HUES48 (cell line): ENCODE measurements around the gene CCDC150.
"Not testable (repeated sequence)": the region's sequence is repeated elsewhere in the genome, so short reads cannot be mapped to it uniquely, and the experiment has no call there.

Experiments
- H3K27ac ChIP-seq: one replicate; pipeline ENCODE4 v1.7.0; 2013; ENCODE audit warnings: low read depth, low read length, inconsistent platforms
- H3K27me3 ChIP-seq: 2 replicates; pipeline ENCODE4 v1.6.1; 2013; ENCODE audit warnings: mild to moderate bottlenecking, low read length; ENCODE audit not compliant: control insufficient read depth, insufficient read depth
- H3K36me3 ChIP-seq: 2 replicates; pipeline ENCODE4 v1.6.1; 2013; ENCODE audit warnings: low read length; ENCODE audit not compliant: control insufficient read depth, insufficient read depth
- H3K4me1 ChIP-seq: 2 replicates; pipeline ENCODE4 v1.6.1; 2013; ENCODE audit warnings: mild to moderate bottlenecking, low read length; ENCODE audit not compliant: control insufficient read depth, insufficient read depth
- H3K4me3 ChIP-seq: 2 replicates; pipeline ENCODE4 v1.5.1; 2013; ENCODE audit warnings: mild to moderate bottlenecking, low read depth, low read length
- H3K9ac ChIP-seq: 2 replicates; pipeline ENCODE4 v1.6.1; 2013; ENCODE audit warnings: mild to moderate bottlenecking, low read depth, low read length, moderate library complexity
- H3K9me3 ChIP-seq: 2 replicates; pipeline ENCODE4 v1.6.1; 2013; ENCODE audit warnings: low read length; ENCODE audit not compliant: control insufficient read depth, insufficient read depth

The CCDC150 gene

DNA sequence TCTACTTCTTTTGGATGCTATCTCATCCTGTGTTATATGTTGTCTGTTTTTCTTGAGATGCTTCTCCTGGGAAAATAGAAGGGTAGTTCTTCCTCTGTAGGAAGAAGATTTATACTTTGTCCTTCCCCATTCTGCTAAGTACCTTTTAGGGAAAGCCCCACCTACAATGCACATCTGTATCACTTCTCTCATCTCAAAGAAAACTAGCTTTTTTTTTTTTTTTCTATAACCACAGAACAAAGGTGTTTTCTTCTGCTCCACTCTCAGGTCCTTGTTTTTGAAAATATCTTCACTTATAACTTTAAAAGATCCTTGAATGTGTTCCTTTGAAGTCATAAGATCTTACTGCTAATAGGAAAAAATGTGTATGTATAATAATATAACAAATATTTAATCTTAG lies 30.8 kb downstream of the CCDC150 start:
- no peaks in the 10 kb centered on the region for H3K27me3 ChIP-seq
- no peaks in the 10 kb centered on the region for H3K9me3 ChIP-seq
- no peaks in the 10 kb centered on the region for H3K4me1 ChIP-seq

DNA sequence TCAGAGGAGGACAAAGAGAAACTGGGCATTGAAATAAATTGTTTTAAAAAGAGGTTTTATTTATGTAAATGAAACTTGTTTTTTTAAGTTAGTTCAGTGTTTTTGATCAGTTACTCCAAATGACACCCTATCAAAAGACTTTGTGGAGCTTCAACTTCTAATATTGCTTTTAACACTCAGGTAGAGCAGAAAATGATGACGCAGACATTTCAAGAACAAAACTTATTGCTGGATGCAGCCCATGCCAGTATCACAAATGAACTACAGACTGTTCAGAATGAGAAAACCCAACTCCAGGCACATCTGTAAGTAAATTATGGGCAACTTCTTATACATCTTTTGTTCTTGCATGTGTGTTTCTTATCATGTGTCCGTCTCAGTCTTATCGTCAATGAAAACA lies 36.4 kb downstream of the CCDC150 start:
- H3K27me3 ChIP-seq, result no peaks in the 10 kb centered on the region
- no peak overlapping the region for H3K27ac ChIP-seq
- no peaks in the 10 kb centered on the region for H3K4me1 ChIP-seq
- no peak overlapping the region for H3K9ac ChIP-seq
- H3K4me3 ChIP-seq, result no peak overlapping the region
- peaks cover 62% of the 10 kb centered on the region for H3K36me3 ChIP-seq
- H3K9me3 ChIP-seq, result no peaks in the 10 kb centered on the region

More for the DNA sequence above, 30.8 kb downstream of the CCDC150 start:
- Histone ChIP-seq H3K9ac (no peak overlapping the region), H3K4me3 (no peak overlapping the region), H3K27ac (no peak overlapping the region), H3K36me3 (peaks cover 47% of the 10 kb centered on the region)

DNA sequence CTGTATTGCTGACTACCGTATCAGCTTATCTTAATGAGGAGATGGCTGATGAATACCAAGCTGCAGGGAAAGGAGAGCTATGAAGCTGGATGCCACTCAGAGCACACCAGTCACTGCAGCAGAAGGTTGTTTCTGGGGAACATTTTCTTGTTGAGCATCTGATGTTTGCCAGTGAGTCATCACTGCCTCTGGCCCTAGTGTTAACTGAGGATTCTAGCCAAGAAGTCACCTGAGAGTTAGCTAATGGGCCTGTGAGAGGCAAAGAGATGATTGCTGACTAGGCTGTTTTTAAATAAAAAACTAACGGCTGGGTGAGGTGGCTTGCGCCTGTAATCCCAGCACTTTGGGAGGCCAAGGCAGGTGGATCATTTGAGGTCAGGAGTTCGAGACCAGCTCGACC lies 37.9 kb downstream of the CCDC150 start:
- Histone ChIP-seq H3K27me3 (no peaks in the 10 kb centered on the region), H3K9me3 (no peaks in the 10 kb centered on the region), H3K36me3 (peaks cover 67% of the 10 kb centered on the region), H3K4me3 (no peak overlapping the region), H3K27ac (no peak overlapping the region), H3K9ac (no peak overlapping the region), H3K4me1 (no peaks in the 10 kb centered on the region)

DNA sequence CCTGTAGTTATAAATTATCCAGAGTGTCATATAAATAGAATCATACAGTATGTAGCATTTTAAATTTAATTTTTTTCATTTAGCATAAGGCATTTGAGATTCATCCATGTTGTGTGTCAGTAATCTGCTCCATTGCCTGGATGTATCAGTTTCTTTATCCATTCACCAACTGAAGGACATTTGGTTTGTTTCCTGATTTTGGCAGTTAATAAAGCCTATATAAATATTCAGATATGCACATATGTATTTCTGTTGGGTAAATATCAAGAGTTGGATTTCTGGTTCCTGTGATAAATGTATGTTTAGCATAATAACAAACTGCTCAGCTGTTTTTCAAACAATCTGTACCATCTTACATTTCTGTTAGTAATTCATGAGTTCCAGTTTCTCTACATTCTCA lies 39.9 kb downstream of the CCDC150 start:
- no peak overlapping the region for H3K27ac ChIP-seq
- H3K9me3 ChIP-seq, result no peaks in the 10 kb centered on the region
- no peak overlapping the region for H3K4me3 ChIP-seq
- peaks cover 63% of the 10 kb centered on the region for H3K36me3 ChIP-seq
- H3K9ac ChIP-seq, result no peak overlapping the region
- no peaks in the 10 kb centered on the region for H3K4me1 ChIP-seq
- H3K27me3 ChIP-seq, result no peaks in the 10 kb centered on the region

DNA sequence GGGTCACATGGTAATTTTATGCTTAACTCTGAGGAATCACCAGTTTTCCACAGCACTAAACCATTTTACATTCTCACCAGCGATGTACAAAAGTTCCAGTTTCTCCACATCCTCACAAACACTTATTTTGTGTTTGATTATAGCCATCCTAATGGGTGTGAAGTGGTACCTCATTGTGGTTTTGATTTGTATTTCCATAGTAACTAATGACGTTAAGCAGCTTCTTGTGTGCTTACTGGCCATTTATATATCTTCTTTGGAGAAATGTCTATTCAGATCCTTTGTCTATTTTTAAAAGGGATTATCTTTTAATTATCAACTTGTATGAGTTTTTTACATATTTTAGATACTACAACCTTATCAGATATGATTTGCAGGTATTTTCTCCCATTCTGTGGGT lies 42.0 kb downstream of the CCDC150 start:
- Histone ChIP-seq H3K27ac (no peak overlapping the region), H3K9me3 (peaks cover 7% of the 10 kb centered on the region), H3K36me3 (peaks cover 49% of the 10 kb centered on the region), H3K9ac (no peak overlapping the region), H3K27me3 (no peaks in the 10 kb centered on the region), H3K4me1 (no peaks in the 10 kb centered on the region), H3K4me3 (no peak overlapping the region)

DNA sequence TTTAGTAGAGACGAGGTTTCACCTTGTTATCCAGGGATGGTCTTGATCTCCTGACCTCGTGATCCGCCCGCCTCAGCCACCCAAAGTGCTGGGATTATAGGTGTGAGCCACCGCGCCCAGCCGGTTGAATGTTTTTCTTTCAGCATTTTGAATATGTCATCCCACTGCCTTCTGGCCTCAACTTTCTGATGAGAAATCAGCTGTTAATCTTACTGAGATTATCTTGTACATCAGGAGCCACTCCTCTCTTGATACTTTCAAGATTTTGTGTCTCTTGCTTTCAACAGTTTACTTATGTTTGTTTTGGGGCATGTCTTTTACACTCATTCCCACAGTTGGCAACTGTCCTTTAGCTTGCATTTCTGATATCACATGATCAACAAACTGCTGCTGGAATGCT lies 46.3 kb downstream of the CCDC150 start:
- no peak overlapping the region for H3K9ac ChIP-seq
- peaks cover 12% of the 10 kb centered on the region for H3K9me3 ChIP-seq
- H3K36me3 ChIP-seq, result peaks cover 15% of the 10 kb centered on the region
- H3K4me3 ChIP-seq, result no peak overlapping the region
- H3K4me1 ChIP-seq, result no peaks in the 10 kb centered on the region
- H3K27ac ChIP-seq, result no peak overlapping the region
- no peaks in the 10 kb centered on the region for H3K27me3 ChIP-seq

DNA sequence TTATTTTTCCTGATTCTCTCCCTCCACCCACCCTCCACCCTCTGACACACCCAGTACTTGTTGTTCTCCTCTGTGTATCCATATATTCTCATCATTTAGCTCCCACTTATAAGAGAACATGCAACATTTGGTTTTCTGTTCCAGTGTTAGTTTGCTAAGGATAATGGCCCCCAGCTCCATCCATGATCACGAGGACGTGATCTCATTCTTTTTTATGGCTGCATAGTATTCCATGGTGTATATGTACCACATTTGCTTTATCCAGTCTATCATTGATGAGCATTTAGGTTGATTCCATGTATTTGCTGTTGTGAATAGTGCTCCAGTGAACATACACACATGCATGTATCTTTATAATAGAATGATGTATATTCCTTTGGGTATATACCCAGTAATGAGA lies 47.2 kb downstream of the CCDC150 start:
- not testable (repeated sequence) for H3K27me3 ChIP-seq

DNA sequence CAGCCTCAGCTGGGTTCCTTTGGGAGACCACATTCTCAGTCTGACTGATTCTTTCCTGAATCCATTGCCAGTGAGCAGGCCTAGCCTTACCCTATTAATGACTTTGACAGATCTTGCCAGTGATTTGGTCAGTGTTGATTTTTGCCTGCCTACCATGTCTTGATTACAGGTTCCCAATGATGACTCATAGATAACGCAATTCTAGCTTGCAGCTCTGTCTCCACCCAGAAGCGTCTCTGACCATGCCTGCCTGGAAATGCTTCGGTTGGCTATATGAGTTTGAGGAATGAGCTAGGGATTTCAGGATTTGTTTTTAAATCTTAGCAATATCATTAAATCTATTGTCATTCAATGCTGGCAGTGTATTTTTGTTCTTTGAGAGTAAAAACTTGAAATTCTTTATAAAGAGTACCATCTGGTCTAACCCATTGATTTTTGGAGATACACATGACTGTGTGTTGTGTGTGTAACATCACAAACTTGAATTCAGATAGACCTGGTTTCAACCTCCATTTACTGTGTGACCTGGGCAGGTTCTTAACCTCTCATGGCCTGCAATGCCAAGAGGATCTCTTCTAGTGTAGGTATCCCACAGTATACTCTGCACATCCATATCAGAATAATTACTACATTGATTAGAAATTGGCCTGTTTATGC lies 57.0 kb downstream of the CCDC150 start:
- no peak overlapping the region for H3K4me3 ChIP-seq
- H3K36me3 ChIP-seq, result peaks cover 13% of the 10 kb centered on the region
- no peaks in the 10 kb centered on the region for H3K9me3 ChIP-seq
- no peaks in the 10 kb centered on the region for H3K27me3 ChIP-seq
- H3K27ac ChIP-seq, result no peak overlapping the region
- no peak overlapping the region for H3K9ac ChIP-seq
- no peaks in the 10 kb centered on the region for H3K4me1 ChIP-seq

More for the DNA sequence above, 47.2 kb downstream of the CCDC150 start:
- H3K4me1 ChIP-seq, H3K27ac ChIP-seq, H3K9ac ChIP-seq, H3K36me3 ChIP-seq, H3K4me3 ChIP-seq: not testable (repeated sequence)
- H3K9me3 ChIP-seq, result peaks cover 12% of the 10 kb centered on the region

DNA sequence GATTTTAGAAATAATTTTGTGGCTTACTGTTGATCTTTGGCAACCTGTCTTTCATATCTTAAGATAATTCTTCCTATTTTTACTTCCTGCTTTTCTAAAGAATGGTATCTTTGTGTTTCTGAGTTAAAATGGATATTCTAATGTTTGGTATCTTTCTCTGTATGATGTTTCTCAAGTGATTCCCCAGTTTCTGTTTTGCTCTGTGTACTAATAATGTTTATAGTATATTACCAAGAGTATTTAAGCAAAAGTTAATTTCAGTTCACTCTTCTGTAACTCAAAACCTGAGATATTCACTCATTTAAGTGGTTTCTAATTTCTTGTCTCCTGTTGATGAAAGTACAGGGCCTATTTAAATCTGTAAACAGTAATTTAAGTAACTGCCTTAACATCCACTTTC lies 58.3 kb downstream of the CCDC150 start:
- Histone ChIP-seq H3K4me3 (no peak overlapping the region), H3K27ac (no peak overlapping the region), H3K9me3 (no peaks in the 10 kb centered on the region), H3K9ac (no peak overlapping the region), H3K4me1 (no peaks in the 10 kb centered on the region), H3K27me3 (no peaks in the 10 kb centered on the region), H3K36me3 (peaks cover 14% of the 10 kb centered on the region)

DNA sequence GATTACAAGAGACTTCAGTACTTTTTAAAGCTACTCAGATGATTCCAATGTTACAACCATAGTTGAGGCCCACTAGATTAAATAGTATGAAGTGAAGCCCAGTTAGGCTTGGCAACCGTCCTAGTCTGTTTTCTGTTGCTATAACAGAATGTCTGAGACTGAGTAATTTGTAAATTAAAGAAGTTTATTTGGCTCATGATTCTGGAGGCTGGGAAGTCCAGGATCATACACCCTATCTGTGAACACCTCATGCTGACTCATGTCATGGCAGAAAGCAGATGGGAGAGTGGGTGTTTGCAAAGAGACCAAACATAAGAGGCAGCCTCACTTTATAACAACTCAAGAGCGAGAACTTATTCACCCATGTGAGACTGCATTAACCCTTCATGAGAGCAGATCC lies 63.1 kb downstream of the CCDC150 start:
- Histone ChIP-seq H3K36me3 (peaks cover 14% of the 10 kb centered on the region), H3K9me3 (no peaks in the 10 kb centered on the region), H3K4me1 (no peaks in the 10 kb centered on the region), H3K27me3 (no peaks in the 10 kb centered on the region), H3K27ac (no peak overlapping the region), H3K9ac (no peak overlapping the region), H3K4me3 (no peak overlapping the region)

DNA sequence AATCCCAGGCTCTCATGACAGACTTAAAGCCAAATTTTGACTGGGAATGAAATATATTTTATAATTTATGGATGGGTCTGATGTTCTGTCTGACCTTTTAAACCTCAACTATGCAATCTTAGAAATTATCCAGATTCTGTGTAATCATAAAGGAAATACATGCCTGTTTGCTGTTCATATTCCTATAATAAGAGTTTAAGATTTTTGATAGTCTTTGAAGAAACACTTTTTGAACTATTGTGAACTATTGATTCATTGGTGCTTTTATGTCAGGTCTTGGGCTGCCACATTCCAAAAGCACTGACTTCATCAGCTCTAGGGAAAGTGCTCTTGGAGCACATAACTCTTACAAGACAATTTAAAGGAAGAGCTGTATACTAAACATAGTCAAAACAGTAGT lies 64.2 kb downstream of the CCDC150 start:
- H3K27me3 ChIP-seq, result no peaks in the 10 kb centered on the region
- H3K36me3 ChIP-seq, result peaks cover 14% of the 10 kb centered on the region
- no peaks in the 10 kb centered on the region for H3K4me1 ChIP-seq
- H3K27ac ChIP-seq, result no peak overlapping the region
- no peak overlapping the region for H3K4me3 ChIP-seq
- no peak overlapping the region for H3K9ac ChIP-seq
- no peaks in the 10 kb centered on the region for H3K9me3 ChIP-seq
